Choroid plexus epithelial cell (primary cell): Measurements from ENCODE around the gene CBX2.
A peak's percentile ranks its signal among the peaks of the same experiment; 100 is the strongest.

Experiments
- DNase-seq: peaks from one replicate; pipeline ENCODE4 v3.0.0-alpha.2; 2010; ENCODE audit warnings: low read depth
- H3K4me3 ChIP-seq: 2 replicates; pipeline ENCODE4 v1.5.1; 2011; ENCODE audit warnings: low read depth, mild to moderate bottlenecking, control low read depth, low read length, moderate library complexity
- TF ChIP-seq, protein P1 (sequence below): conservative IDR thresholded peaks from 2 replicates; pipeline ENCODE4 v1.5.1; 2011; ENCODE audit warnings: low read depth, mild to moderate bottlenecking, control low read depth, inconsistent platforms, low read length, moderate library complexity

CBX2 gene

DNA sequence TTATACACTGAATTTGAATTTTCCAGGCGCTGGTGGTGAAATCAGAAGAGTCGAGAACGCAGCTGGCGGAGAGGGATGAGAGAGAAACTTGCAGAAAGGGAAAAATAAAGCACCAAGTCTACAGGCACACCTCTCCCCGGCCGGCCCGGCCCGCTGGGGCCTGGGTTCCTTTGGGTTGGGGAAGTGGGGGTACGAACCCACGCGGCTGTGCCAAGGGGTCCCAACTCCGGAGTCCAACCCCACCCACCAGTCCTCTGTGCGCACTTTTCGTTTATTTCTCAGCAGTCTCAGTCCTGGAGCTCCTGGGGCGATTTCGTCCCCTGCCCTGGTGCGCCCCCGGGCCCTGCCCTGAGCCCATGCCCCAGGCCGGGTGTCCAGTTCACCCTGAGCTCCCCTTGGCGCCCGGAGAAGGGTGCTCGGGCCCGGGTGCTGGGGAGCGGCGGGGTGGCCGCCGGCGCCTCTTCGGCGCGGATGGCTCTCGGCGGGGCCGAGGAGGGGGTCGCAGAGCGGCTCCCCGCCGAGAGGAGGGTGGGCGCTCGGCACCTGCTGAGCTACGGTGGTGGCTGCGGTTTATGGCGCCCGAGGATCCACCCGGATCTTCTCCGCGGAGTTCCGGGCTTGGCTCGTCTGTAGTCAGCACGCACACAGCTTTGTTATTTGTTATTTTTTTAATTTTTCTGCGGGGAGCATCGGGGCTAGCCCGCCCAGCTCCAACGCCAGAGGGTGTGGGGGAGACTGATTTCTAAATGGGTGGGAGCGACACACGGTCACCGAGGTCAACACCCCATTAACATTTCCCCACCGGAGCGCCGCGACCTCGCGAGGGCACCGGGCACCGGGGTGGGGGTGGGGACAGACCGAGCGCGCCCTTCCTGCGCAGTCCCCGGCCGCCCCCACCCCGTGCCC lies 34.7 kb downstream of the CBX2 start:
- H3K4me3 ChIP-seq = peak overlapping the region; percentile 29
- TF ChIP-seq, protein P1, sequence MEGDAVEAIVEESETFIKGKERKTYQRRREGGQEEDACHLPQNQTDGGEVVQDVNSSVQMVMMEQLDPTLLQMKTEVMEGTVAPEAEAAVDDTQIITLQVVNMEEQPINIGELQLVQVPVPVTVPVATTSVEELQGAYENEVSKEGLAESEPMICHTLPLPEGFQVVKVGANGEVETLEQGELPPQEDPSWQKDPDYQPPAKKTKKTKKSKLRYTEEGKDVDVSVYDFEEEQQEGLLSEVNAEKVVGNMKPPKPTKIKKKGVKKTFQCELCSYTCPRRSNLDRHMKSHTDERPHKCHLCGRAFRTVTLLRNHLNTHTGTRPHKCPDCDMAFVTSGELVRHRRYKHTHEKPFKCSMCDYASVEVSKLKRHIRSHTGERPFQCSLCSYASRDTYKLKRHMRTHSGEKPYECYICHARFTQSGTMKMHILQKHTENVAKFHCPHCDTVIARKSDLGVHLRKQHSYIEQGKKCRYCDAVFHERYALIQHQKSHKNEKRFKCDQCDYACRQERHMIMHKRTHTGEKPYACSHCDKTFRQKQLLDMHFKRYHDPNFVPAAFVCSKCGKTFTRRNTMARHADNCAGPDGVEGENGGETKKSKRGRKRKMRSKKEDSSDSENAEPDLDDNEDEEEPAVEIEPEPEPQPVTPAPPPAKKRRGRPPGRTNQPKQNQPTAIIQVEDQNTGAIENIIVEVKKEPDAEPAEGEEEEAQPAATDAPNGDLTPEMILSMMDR = no peak
- DNase-seq = no peak

DNA sequence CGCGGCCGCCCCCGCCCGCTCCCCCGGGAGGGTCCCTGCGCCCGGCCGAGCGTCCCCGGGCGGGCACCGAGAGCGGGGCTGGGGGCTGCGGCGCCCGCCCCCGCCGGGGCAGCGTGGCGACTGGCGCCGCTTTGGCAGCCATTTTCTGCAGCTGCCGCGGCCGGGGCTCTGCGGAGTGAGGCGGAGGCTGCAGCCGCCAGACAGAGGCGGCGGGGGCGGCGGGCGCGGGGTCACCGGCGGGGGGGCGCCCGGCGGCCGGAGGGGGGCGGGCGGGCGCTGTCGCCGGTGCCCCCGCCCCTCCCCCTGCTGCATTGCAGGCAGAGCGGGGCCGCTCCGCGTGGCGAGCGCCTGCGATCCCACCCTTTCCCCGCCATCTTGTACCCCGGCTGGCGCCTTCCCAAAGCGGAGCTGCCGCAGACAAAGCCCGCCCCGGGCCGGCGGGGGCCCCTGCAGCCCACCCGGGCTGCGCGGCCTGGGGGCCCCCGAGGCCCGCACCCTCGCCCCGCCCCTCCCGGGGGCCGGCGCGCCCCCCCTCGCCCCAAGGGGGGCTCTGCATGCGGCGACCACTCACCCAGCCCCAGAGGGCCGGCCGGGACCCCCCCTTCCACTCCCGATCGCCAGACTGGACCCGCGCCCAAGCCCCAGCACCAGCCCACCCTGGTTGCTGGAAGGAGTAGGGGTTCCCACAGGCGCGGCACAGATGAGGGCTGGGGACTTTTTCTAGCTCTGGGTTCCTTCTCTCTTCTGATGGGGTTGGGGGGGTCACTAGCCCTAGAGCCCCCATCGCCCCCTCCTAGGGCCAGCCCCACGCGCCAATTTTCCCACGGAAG lies 35.6 kb downstream of the CBX2 start:
- TF ChIP-seq, protein P1 = no peak
- peak overlapping the region; percentile 29 for H3K4me3 ChIP-seq
- DNase-seq = no peak

DNA sequence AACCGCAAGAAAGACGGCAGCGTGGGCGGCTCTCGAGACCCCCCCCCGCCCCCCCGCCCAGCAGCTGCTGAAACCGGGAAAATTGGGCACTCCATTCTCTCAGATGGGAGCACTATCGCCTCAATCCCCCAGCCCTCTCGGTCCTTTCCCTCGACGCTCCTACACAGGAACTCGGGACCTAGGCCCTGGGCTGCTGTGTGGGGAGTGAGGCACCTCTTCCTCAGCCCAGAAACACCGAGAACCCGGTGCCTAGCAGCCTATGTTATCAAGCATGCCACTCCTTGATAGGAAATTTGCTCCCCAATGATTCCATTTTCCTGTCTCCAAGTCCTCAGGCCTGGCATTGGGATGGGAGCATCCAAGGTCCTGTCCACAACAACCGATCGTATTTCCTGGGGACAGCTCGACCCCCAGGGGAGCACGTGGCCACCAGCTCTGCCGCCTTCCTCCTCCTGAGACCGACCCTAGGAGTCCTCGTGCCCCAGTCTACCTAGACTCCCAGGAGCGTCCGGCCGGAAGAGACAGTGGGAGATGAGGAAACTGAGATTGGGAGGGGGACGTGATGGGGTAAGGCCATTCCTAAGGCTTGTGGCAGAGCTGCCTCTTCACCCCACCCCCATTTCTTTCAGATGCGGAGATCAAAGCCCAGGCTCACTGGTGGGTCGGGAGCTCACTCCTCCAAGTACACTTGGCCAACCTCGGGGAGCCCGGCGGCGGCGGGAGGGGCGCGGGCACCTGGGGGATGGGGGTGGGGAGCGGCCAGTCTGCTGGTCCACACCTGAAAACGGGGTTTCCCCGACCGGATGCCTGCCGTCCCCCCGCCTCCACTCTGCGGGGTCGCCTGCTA lies 36.4 kb downstream of the CBX2 start:
- no peak for DNase-seq
- H3K4me3 ChIP-seq = no peak overlapping the region
- TF ChIP-seq, protein P1 = no peak

DNA sequence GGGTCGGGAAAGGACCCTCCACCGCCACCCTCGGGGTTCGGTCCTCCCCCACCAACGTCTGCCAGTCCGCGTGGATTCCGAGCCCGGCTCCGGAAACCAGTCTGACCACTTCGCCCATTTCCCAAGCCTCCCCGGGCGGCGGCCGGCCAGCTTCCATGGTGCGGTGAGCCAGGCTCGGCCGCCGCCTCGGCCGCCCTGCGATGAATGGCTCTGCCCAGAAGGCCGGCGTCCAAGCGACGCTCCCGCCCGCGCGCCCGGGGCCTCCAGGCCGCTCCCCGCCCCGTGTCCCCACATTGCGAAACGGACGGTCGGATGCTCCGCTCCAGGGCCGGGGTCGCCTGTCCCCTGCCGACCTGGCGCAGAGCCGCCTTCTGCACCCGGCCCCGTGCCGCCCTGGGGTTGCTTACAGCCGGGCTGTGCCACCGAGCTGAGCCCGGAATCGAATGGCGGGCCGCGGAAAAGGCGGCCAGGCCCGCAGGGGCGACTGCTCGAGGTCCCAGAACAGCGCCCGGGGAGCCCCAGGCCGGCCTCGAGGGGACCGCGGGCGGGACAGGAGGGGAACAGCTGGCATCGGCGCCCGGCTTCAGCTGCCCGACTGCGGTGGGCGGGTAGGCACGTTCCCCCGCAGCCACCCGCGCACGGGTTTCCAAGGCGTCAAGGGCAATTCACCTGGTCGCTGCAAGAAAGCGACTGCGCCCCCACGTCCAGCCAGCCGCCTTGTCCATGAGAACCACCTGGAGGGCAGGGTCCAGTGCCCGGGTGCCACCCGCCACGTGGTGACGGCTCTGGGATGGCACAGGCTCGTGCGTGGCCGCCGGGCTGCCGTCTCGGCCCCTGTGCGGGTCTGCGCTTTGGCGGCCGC lies 37.3 kb downstream of the CBX2 start:
- no peak for DNase-seq
- no peak overlapping the region for H3K4me3 ChIP-seq
- TF ChIP-seq, protein P1 = no peak

- no peak overlapping the region for H3K4me3 ChIP-seq
- DNase-seq = no peak
- TF ChIP-seq, protein P1 = no peak
These were observed 38.0 kb downstream of the CBX2 start for GRCh38 chr17:79815836-79816461.
